NCI-H2107 (cell line): ENCODE results near the gene RAB22A.
"Not testable (repeated sequence)": the region's sequence is repeated elsewhere in the genome, so short reads cannot be mapped to it uniquely, and the experiment has no call there.

Source experiments
- DNase-seq: peaks from one replicate; lab custom pipeline; 2025; lab: John Stamatoyannopoulos, UW

The RAB22A gene

DNA sequence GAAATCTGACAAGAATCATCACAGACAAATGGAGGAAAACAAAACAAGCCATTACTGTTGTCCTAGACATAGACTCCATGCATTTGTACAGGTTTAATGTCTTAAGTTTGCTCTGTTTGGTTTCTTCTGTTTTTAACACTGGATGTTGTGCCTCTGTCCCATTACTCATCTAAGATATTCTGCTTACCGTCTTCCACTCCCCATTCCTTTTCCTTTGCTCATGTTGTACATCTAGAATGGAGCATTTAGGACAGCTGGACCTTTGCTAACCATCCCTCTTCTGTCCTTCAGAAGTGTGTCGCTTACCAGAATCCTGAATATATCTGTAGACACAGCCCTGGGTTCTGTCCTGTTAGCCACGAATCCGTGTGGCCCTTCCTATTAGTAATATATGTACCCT lies 35.2 kb downstream of the RAB22A start:
- no peak for DNase-seq

DNA sequence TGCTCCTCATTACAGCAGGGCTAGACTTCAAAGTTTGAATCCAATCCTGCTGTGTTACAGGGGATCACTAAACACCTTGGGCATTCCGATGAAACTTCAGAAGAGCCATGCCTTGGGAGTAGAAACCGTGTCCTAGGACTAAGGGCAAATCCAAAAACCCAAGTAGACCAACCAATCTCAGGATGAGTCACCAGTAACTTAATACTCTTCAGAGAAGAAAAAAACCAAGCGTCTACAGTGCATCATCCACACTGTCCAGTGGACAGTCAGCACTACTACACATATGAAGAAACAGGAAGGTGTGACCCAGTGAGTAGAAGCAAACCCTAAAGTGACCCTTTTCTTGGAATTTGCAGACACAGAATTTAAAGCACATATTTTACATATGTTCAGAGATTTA lies 40.1 kb downstream of the RAB22A start:
- DNase-seq, result no peak

DNA sequence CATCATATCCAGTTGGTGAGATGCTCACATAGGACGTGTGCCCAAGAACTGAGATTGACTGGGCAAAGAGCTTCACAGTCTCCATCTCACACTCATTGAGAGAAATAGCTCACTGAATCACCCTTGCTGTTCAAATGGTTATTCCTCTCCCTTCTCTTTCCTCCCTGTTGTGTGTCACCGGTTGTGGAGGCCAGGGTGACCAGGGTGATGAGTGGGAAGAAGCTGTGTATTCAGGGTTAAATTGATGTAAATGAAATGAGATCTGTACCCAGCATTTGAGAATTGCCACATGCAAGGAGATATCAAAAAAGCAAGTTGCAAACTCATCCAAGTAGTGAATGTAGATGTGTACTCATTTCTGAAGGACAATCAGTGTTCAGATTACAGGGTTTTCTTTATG lies 43.0 kb downstream of the RAB22A start:
- no peak for DNase-seq

DNA sequence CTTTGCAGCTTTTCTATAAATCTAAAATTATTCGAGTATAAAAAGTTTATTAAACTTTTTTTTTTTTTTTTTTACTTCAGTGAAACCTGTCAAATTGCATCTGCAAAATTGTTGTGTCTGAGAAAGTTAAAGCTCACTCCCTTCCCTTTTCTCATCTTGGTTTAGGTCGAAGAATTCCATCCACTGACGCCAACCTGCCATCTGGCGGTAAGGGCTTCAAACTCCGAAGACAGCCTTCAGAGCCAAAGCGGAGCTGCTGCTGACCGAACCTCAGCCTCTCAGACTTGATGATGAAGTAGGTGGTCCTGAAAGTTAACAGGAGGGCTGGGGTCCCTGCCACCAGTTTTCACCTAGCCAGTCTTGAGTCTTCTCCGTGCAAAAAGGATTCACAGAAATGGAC lies 49.9 kb downstream of the RAB22A start:
- DNase-seq, result no peak

DNA sequence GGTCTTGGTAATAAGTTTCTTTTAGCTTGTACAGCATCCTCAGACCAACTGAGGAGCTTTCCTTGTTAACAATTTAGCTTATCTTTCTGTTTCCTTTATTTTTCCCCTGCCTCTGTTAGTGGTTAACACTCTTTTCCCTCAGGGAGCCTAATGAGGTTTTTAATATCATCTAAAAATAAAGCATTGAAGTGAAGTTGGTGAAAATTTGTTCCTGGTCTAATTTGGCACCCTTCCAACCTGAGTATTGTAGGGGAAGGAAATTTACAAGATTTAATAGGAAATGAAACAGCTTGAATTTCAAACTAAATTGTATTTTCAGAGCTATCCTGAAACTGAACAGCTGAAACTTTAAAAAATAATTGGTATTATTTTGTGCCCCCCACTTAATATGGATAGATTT lies 51.4 kb downstream of the RAB22A start:
- DNase-seq, result no peak

DNA sequence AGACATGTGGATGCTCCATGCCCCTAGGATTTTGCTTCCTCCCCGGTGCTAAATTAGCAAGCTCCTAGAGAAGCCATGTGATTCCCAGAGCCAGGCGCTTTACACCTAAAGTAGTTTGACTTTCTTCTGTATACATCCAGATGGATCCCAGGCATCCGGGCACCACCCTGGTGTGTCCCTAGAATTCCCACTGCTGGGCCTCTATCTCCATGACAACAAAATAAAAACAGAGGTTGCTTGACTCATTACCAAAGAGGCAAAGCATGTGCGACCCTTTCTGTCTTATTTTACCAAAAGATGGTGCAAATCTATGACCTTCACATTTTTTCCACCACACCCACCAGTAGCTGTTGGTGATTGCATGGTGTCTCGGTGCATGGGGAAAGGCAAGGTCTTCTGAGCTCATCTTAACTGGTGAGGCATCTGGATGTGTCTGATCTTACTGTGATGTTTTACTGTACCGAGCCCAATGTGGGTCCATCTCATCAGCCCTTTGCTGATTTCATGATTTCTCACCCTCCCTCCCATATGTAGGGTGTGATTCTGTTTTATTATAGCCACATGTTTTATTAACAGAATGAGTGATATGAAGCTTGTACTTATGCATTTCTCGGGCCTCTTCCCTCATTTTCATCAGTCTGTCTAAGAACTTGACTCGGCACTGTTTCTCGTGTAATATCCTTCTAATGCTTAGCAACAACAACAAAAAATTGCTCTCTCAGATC lies 52.1 kb downstream of the RAB22A start:
- no peak for DNase-seq

DNA sequence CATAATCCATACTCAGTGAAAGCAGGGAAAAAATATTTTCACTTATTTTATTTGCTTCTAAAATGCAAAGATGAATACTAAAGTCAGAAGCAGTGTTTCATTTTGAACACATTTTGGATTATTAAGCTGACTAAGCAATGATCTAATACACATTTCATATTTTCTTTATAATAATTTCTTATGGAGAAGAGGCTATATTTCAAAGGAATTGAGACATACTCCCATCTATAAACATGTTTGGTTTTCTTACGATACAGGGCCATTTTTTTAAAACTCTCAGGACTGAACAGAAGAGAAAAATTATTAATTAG lies 52.6 kb downstream of the RAB22A start:
- DNase-seq, result no peak

DNA sequence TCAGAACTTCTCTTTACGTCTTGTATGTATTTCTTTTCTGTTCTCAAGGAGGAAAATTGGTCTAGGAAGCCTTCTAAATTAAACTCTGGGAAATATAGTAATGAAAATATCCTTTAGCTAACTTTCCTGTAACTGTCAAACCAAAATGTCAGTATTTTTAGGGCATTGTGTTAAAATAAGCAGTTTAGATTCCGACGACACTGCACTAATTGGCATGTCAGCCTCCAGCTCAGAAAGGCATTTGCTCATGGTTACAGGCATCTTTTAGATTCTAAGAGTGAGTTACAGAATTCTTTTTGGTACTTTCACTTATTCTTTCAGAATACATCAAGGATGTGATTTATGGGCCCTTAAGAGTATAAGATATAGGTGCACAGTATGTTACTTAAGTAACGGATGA lies 53.5 kb downstream of the RAB22A start:
- DNase-seq, result no peak

DNA sequence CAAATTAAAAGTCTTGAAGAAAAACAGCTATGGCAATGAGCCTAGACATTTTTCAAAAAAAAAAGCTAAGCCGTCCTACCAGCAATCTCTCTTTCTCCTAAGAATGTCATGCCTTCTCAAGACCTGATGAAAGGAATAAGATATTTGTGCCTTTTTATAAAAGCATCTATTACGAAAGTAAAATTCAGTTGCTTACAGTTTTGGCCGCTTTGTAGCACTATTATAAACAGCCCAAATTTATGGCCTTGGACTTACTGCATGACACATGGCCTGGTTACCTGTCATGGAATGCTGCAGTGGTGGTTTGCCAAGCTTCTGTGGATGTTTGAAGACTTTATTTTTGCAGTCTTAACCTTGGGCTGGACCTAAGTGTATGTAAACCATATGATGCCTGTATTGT lies 57.4 kb downstream of the RAB22A start:
- no peak for DNase-seq

DNA sequence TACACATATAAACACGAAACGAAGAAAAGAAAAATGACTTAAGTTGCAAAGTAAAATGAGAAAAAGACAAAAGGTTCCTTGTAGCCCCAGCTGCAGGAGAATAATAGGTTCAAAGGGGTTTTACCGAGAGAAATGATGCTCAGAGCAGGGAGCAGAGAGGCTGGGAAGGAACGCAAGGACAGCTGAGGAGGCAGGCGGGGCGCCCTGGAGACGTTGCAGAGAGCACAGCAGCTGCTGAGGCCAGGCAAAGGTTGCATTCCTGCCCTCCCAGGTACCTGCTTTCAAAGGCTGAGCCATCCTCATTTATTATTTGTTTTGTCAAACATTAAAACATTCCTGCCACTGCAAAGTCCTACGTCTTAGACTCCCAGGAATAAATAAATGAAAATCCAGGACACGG lies 63.3 kb downstream of the RAB22A start:
- DNase-seq, result no peak

DNA sequence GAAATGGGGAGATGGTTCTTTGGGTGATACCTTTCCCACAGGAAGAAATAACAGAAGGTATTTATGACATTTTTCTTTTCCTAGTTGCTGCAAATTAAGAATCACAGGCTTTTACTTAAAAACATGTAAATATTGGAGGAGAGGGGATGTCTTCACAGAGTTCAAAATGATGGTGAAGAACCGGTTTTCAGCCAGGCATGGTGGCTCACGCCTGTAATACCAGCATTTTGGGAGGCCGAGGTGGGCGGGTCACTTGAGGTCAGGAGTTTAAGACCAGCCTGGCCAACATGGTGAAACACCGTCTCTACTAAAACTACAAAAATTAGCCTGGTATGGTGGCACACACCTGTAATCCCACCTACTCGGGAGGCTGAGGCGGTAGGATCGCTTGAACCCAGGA lies 63.8 kb downstream of the RAB22A start:
- DNase-seq, result not testable (repeated sequence)

DNA sequence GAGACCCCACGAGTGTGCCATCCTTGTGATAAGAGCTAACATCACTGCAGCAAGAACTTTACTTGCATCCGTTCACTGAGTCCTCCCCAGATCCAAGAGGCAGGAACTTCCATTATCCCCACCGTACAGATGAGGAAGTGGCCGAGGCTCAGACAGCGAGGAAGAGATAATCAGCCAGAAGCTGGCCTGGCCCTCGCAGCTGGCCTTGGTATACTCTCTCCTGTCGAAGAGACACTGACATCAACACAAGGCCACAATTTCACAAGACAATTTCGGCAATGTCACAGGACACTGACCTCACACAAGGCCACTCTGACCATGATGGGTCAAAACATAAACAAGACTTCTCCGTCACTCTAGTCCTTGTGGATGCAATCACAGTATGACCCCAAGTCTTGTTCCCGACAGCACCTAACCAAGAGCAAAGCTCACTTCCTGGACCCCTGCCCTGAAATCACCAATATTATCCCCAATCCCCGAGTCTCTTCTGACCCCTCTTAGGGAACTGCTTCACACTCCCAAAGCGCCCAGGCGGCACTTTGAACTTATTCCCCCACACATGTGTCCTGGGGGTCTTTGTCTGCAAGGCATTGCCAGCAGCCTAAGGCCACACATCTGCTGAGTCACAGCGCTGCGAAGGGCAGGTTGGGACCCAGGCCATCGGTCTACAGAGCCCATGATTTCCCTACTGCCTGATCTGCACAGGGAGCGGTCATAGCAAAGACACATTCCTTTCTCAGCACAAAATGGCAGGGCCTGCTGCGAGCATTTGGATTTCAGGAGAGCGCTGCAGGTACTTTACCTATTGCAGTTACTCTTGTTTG lies 64.7 kb downstream of the RAB22A start:
- no peak for DNase-seq

DNA sequence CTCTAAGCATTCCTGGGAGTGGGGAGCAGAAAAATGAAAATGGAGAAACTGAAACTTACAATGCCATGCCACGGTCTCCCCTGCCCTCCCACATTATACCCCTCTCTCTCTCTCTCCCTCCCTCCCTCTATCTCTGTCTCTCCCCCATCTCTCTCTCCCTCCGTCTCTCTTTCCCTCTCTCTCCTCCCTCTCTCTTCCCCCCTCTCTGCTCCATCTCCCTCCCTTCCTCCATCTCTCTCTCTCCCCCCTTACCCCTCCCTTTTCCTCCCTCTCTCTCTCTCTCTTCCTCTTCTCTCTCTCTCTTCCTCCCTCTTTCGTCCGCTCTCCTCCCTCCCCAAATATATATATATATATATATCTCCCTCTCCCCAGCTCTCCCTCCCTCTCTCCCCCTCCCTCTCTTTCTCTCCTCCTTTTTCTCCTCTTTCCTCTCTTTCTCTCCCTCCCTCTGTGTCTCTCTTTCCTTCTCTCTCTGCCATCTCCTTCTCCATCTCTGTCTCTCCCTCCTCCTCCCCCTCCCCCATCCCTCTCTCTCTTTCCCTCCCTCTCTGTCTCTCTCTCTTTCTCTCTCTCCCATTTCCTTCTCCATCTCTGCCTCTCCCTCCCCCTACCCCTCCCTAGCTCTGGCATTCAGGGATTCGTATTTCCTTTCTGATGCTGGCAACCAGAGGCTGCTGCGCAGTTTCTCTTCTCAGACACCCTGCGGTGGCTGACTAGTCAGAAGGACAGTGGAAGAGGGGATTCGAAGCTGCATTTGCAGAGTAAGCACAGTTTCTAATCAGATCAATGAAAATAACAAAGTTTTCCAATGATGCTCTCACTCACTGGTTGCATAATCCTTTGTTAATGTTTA lies 65.6 kb downstream of the RAB22A start:
- peak; percentile 40 for DNase-seq

DNA sequence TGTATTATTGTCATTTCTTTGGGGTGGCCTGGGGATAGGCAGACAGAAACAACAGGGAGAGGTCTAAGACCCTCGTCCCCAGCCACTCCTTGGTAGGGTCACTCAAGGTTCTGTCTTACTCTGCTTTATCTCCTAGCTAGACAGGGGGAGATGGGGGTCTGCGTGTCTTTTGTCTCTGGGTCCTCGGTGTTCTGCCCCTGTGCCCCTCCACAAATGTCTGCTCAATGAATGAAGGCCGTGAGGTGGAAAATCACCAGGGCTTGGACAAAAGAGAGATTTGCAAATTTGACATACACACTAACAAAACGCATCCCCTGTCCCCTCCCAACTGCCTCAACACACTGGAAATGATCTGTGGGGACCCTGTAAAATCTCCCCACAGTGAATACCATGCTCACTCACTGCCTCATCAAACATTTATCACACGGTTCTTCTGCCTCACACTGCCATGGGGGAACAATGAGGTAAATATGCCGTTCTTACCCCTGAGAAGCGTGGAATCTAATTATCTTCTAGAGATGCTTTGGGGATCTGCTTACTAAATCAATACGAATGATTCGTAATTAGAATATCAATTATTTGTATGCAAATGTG lies 66.3 kb downstream of the RAB22A start:
- no peak for DNase-seq

DNA sequence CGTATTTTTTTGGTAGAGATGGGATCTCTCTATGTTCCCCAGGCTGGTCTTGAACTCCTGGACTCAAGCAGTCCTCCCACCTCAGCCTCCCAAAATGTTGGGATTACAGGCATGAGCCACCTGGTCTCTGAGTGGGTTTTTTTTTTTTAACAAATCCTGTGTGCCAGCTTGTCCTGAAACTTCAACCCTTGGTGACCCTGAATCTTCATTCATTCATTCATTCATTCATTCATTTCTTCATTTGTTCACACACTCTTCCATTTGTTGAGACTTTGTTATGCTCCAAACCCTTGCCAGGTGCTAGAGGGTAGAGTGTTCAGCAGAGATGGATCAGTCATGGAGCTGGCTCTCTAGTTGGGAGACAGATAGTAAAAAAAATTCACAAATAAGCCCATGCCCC lies 67.5 kb downstream of the RAB22A start:
- DNase-seq, result no peak

DNA sequence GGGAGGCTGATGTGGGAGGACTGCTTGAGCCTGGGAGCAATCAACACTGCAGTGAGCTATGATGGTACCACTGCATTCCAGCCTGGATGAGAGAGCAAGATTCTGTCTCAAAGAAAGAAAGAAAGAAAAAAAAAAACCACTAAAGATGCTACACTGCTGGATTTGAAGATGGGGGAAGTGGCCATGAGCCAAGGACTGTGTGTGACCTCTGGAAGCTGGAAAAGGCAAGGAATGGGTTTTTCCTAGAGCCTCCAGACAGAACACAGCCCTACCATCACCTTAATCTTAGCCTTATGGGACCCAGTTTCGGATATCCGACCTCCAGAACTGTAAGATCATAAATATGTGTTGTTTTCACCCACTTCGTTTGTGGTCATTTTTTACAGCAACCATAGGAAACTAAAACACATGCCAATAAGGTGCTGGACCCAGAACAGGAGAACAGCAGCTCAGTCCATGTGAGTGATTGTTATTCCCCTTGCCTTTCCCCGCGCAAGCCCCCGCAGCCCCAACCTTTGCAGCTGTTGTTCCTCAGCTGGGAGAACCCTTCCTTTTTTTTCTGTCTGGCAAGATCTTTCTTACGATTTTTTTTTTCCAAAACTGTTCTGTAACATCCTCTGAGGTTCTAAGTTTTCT lies 68.4 kb downstream of the RAB22A start:
- no peak for DNase-seq

DNA sequence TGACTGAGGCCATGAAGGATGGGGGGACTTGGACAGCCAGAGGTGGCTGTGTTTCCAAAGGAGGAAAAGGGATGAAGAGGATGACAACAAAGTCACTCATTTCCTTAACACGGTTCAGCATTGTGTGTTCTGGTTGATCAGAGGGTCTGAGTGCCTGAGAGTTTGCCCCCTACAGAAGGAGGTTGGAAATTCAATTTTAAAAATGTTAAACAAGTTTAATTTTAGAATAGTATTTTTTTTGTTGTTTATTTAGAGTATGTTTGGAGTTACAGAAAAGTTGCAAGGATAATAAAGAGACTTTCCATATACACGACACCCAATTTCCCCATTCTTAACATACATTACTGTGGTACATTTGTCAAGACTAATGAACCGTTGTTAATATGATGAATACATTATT lies 69.2 kb downstream of the RAB22A start:
- DNase-seq, result no peak

DNA sequence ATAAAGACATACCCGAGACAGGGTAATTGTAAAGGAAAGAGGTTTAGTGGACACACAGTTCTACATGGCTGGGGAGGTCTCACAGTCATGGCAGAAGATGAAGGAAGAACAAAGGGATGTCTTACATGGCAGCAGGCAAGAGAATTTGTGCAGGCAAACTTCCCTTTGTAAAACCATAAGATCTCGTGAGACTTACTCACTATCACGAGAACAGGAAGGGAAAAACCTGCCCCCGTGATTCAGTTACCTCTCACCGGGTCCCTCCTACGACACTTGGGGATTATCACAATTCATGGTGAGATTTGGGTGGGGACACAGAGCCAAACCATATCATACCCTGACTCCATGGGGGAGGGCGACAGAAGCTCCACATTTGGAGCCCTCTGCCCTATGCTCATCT lies 72.1 kb downstream of the RAB22A start:
- no peak for DNase-seq

DNA sequence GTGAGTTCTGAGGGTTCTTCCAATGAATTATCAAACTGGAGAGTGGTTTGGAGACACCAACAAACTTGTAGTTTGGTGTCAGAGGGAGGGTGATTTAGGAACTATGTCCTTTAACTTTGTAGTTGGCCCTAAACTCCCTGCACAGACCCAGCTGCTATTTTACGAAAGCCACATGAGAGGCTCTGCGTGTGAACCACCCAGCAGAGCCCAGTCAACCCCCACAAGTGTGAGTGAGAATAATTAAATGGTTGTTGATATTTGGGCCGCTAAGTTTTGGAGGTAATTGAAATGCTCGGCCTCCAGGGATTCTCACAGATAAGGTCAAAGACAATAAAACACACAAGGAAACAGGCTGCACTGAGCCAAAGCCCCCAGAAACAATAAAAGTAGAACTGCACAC lies 72.6 kb downstream of the RAB22A start:
- no peak for DNase-seq

DNA sequence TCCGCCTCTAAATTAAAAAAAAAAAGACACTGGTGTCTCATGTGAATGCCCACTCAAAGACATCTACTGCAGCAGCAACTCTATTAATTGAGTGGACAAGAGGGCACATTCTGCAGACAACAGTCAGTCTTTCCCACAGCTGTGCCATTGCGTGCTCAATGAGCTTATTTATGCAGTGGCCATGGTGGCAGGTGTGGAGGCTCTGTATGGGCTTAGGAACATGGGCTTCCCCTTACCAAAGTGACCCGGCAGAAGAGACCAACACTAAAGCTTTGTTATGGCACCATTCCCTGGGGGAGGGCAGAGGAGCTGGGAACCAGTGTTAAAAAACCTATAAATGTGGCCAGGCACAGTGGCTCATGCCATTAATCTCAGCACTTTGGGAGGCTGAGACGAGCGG lies 75.3 kb downstream of the RAB22A start:
- no peak for DNase-seq

DNA sequence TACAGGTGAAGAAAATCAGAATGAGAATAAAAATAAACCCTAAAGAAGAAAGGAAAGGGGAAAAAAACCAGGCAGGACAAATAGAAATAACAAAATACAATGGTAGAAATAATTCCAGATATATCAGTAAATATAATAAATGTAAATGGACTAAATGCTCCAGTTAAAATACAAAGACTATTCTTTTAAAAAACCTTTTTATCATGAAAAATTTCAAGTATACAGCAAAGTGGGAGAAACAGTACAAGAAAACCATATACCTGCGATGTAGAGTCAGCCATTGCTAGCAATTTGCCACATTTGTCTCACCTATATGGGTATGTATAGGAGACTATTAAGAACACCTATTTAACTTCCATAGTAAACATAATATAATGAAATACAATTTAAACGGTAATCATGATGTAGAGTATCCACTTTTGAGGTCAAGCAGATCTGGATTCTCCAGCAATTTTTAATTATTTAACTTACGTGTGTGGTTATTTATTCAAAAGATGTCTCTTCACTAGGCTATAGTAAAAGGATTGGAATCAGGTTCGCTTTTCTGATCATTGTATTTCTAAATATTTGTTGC lies 78.6 kb downstream of the RAB22A start:
- no peak for DNase-seq

DNA sequence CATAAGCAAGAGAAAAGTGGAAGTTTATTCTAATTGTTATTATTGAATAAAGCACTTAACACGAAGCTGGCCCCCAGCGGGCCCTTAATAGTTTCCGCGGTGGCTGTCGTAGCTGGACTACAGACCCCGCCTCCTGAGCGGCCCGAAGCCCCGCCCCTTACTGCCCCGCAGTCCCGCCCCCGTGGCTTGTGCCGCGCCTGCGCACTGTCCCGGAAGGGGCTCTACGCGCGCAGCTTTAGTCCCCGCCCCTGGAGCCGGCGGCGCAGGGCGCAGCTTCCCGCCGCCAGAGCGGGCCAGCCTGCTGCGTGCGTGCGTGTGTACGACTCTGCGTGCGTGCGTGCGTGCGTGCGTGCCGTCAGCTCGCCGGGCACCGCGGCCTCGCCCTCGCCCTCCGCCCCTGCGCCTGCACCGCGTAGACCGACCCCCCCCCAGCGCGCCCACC lies 79.4 kb downstream of the RAB22A start, which contains the start of gene VAPB:
VAPB (plus strand) TSS at position 348 of the 442 bp plus-strand sequence. CDS start 231 bp downstream, outside the sequence.
- DNase-seq, result peak; percentile 97
